HL-60 (cell line): ENCODE measurements around the gene MCU.

Source experiments
- GABPA ChIP-seq: IDR thresholded peaks from 2 replicates; pipeline ENCODE4 v1.6.1; 2012; ENCODE audit warnings: low read depth
- POLR2AphosphoS5 ChIP-seq: IDR thresholded peaks from 2 replicates; pipeline ENCODE4 v1.6.1; 2012; ENCODE audit warnings: low read depth
- TF ChIP-seq, protein P1 (sequence below): IDR thresholded peaks from one replicate; pipeline ENCODE4 v1.5.1; 2011; ENCODE audit warnings: low read length, control low read depth, inconsistent platforms; ENCODE audit not compliant: insufficient read depth

DNA sequence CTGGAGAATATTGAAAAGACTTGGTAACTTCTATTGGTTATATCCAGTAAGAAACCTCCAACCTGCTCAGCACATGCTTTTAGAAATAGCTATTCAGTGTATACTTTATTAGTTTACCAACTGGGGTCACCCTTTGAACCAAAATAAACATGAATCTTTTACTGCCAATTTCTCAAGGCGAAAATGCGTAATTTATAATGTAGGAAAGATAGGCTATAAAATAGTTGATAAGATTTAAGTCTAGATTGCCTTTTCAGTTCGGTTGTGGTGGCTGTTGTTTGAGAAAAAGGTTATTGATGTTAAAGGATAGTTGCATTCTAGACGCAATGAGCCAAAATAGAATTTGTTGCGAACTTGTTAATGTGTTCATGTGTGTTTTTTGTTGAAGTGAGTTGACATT, 119.0 kb downstream of the MCU start:
- TF ChIP-seq, protein P1, sequence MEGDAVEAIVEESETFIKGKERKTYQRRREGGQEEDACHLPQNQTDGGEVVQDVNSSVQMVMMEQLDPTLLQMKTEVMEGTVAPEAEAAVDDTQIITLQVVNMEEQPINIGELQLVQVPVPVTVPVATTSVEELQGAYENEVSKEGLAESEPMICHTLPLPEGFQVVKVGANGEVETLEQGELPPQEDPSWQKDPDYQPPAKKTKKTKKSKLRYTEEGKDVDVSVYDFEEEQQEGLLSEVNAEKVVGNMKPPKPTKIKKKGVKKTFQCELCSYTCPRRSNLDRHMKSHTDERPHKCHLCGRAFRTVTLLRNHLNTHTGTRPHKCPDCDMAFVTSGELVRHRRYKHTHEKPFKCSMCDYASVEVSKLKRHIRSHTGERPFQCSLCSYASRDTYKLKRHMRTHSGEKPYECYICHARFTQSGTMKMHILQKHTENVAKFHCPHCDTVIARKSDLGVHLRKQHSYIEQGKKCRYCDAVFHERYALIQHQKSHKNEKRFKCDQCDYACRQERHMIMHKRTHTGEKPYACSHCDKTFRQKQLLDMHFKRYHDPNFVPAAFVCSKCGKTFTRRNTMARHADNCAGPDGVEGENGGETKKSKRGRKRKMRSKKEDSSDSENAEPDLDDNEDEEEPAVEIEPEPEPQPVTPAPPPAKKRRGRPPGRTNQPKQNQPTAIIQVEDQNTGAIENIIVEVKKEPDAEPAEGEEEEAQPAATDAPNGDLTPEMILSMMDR, result no peak
- TF ChIP-seq POLR2AphosphoS5 (no peak), GABPA (no peak)
